Astrocyte (in vitro differentiated cells and primary cell): ENCODE data around the gene LRMDA. TPM values are rescaled to one million over a fixed set of nuclear protein-coding genes. Genes with fewer than 3 reads are reported as not detected.
A peak's percentile ranks its signal among the peaks of the same experiment; 100 is the strongest.

Source experiments
- DNase-seq: peaks from one replicate; pipeline ENCODE4 v3.0.0-alpha.2; 2010; ENCODE audit warnings: low read depth
- FAIRE-seq: peaks from 2 replicates; lab custom pipeline; 2011; peaks lifted over from hg19 to GRCh38; lab: Jason Lieb, UNC
- H2AFZ ChIP-seq: 2 replicates; pipeline ENCODE4 v1.6.0; 2012; ENCODE audit warnings: low read depth, low read length, inconsistent platforms
- H3K27ac ChIP-seq: 2 replicates; pipeline ENCODE4 v1.5.1; 2011; ENCODE audit warnings: low read depth, low read length, inconsistent platforms
- H3K27me3 ChIP-seq: 2 replicates; pipeline ENCODE4 v1.6.0; 2011; ENCODE audit warnings: low read length, inconsistent platforms; ENCODE audit not compliant: insufficient read depth
- H3K36me3 ChIP-seq: 2 replicates; pipeline ENCODE4 v1.5.1; 2011; ENCODE audit warnings: low read length, inconsistent platforms; ENCODE audit not compliant: insufficient read depth
- H3K4me1 ChIP-seq: 2 replicates; pipeline ENCODE4 v1.5.1; 2011; ENCODE audit warnings: low read length, inconsistent platforms; ENCODE audit not compliant: insufficient read depth
- H3K4me2 ChIP-seq: 2 replicates; pipeline ENCODE4 v1.6.0; 2012; ENCODE audit warnings: low read length, inconsistent platforms
- H3K4me3 ChIP-seq: 2 replicates; pipeline ENCODE4 v1.5.1; 2011; ENCODE audit warnings: low read depth, mild to moderate bottlenecking, low read length, inconsistent platforms; ENCODE audit not compliant: insufficient read depth
- H3K79me2 ChIP-seq: 2 replicates; pipeline ENCODE4 v1.6.0; 2012; ENCODE audit warnings: mild to moderate bottlenecking, low read length, inconsistent platforms; ENCODE audit not compliant: insufficient read depth
- H3K9ac ChIP-seq: 2 replicates; pipeline ENCODE4 v1.6.0; 2012; ENCODE audit warnings: mild to moderate bottlenecking, low read length, inconsistent platforms
- H3K9me3 ChIP-seq: 2 replicates; pipeline ENCODE4 v1.5.1; 2012; ENCODE audit warnings: low read depth, mild to moderate bottlenecking, low read length, inconsistent platforms; ENCODE audit not compliant: insufficient read depth
- H4K20me1 ChIP-seq: 2 replicates; pipeline ENCODE4 v1.6.0; 2012; ENCODE audit warnings: low read length, inconsistent platforms; ENCODE audit not compliant: insufficient read depth
- H3K27ac Mint-ChIP-seq: one replicate; pipeline ENCODE4 v1.8.0; 2021; ENCODE audit warnings: mild to moderate bottlenecking, mixed read lengths; ENCODE audit not compliant: unreplicated experiment
- H3K27me3 Mint-ChIP-seq: one replicate; pipeline ENCODE4 v1.8.0; 2021; ENCODE audit warnings: low read depth, mixed read lengths; ENCODE audit not compliant: unreplicated experiment
- H3K36me3 Mint-ChIP-seq: one replicate; pipeline ENCODE4 v1.8.0; 2021; ENCODE audit warnings: low read depth, mixed read lengths; ENCODE audit not compliant: unreplicated experiment
- H3K4me1 Mint-ChIP-seq: one replicate; pipeline ENCODE4 v1.8.0; 2021; ENCODE audit warnings: low read depth, mixed read lengths; ENCODE audit not compliant: unreplicated experiment
- H3K4me3 Mint-ChIP-seq: one replicate; pipeline ENCODE4 v1.8.0; 2021; ENCODE audit warnings: mild to moderate bottlenecking, moderate library complexity, mixed read lengths; ENCODE audit not compliant: unreplicated experiment
- H3K9me3 Mint-ChIP-seq: one replicate; pipeline ENCODE4 v1.8.0; 2021; ENCODE audit warnings: mild to moderate bottlenecking, mixed read lengths; ENCODE audit not compliant: unreplicated experiment
- CTCF ChIP-seq: IDR thresholded peaks from 2 replicates; pipeline ENCODE4 v1.5.1; 2011; ENCODE audit warnings: low read depth, mild to moderate bottlenecking, inconsistent platforms, low read length, moderate library complexity; ENCODE audit not compliant: insufficient read depth
- EZH2 ChIP-seq: IDR thresholded peaks from 2 replicates; pipeline ENCODE4 v1.6.1; 2012; ENCODE audit warnings: mild to moderate bottlenecking, low read length, inconsistent platforms; ENCODE audit not compliant: insufficient read depth
- total RNA-seq: library from RNA; stranded (reverse); gene quantifications from 2 replicates; pipeline ENCODE4 v1.2.1, GENCODE V29; 2021

The LRMDA gene
- total RNA-seq, 1 donor from 2014 or later, result 2.7 TPM

- no peak overlapping the region for H3K27ac Mint-ChIP-seq
- Histone ChIP-seq H3K27ac (no peak overlapping the region), H3K27me3 (no peaks in the 10 kb centered on the region), H2AFZ (no peak overlapping the region), H3K36me3 (no peaks in the 10 kb centered on the region), H3K4me2 (no peak overlapping the region), H3K4me1 (no peaks in the 10 kb centered on the region), H3K9me3 (no peaks in the 10 kb centered on the region), H3K9ac (no peak overlapping the region), H4K20me1 (no peaks in the 10 kb centered on the region), H3K4me3 (no peak overlapping the region), H3K79me2 (no peaks in the 10 kb centered on the region)
- TF ChIP-seq CTCF (no peak), EZH2 (no peak)
- FAIRE-seq (no peak), DNase-seq (no peak)
- H3K36me3 Mint-ChIP-seq, result no peaks in the 10 kb centered on the region
- H3K27me3 Mint-ChIP-seq, result no peaks in the 10 kb centered on the region
- no peaks in the 10 kb centered on the region for H3K9me3 Mint-ChIP-seq
- H3K4me3 Mint-ChIP-seq, result no peak overlapping the region
- H3K4me1 Mint-ChIP-seq, result no peaks in the 10 kb centered on the region
Measured at GRCh38 chr10:76342996-76343395, 911.6 kb downstream of the LRMDA start.

- Mint-ChIP-seq H3K4me3 (no peak overlapping the region), H3K36me3 (no peaks in the 10 kb centered on the region), H3K27ac (no peak overlapping the region), H3K4me1 (peaks cover 17% of the 10 kb centered on the region), H3K27me3 (no peaks in the 10 kb centered on the region), H3K9me3 (peaks cover 2% of the 10 kb centered on the region)
- Histone ChIP-seq H3K4me2 (no peak overlapping the region), H3K27ac (no peak overlapping the region), H3K79me2 (no peaks in the 10 kb centered on the region), H3K4me3 (no peak overlapping the region), H3K36me3 (no peaks in the 10 kb centered on the region), H3K9ac (no peak overlapping the region), H3K9me3 (no peaks in the 10 kb centered on the region), H3K27me3 (no peaks in the 10 kb centered on the region), H2AFZ (no peak overlapping the region), H3K4me1 (peaks cover 10% of the 10 kb centered on the region), H4K20me1 (no peaks in the 10 kb centered on the region)
- TF ChIP-seq CTCF (no peak), EZH2 (no peak)
- FAIRE-seq (no peak), DNase-seq (no peak)
Measured at GRCh38 chr10:76347832-76348231, 916.4 kb downstream of the LRMDA start.

GRCh38 chr10:76350583-76350982, 919.2 kb downstream of the LRMDA start:
- H3K9me3 Mint-ChIP-seq, result peaks cover 2% of the 10 kb centered on the region
- H3K27ac ChIP-seq, result no peak overlapping the region
- peak; percentile 93 for DNase-seq
- no peak overlapping the region for H3K27ac Mint-ChIP-seq
- H3K27me3 ChIP-seq, result no peaks in the 10 kb centered on the region
- H3K4me1 Mint-ChIP-seq, result peaks cover 30% of the 10 kb centered on the region
- H3K4me3 Mint-ChIP-seq, result no peak overlapping the region
- no peaks in the 10 kb centered on the region for H4K20me1 ChIP-seq
- no peak overlapping the region for H3K9ac ChIP-seq
- no peaks in the 10 kb centered on the region for H3K36me3 Mint-ChIP-seq
- H3K4me3 ChIP-seq, result no peak overlapping the region
- H3K4me2 ChIP-seq, result no peak overlapping the region
- no peaks in the 10 kb centered on the region for H3K27me3 Mint-ChIP-seq
- H3K4me1 ChIP-seq, result peaks cover 12% of the 10 kb centered on the region
- H2AFZ ChIP-seq, result no peak overlapping the region
- no peaks in the 10 kb centered on the region for H3K36me3 ChIP-seq
- H3K79me2 ChIP-seq, result no peaks in the 10 kb centered on the region
- FAIRE-seq, result no peak
- TF ChIP-seq EZH2 (no peak), CTCF (no peak)
- no peaks in the 10 kb centered on the region for H3K9me3 ChIP-seq
